Measurements from ENCODE around the gene SNIP1. TPM values are rescaled to one million over a fixed set of nuclear protein-coding genes. Genes with fewer than 3 reads are reported as not detected.
"Not testable (repeated sequence)": the region's sequence is repeated elsewhere in the genome, so short reads cannot be mapped to it uniquely, and the experiment has no call there.

SNIP1 gene
- total RNA-seq (2014; rRNA removed; shearing (Covaris generic)), result 15.9 and 23.9 TPM in 2 replicates

GRCh38 chr1:37553927-37554808 is at the start of gene SNIP1:
TSS of gene SNIP1 (minus strand) at chr1:37554293. CDS start at chr1:37554229, 64 bp downstream.
- DNase-seq (ENCODE audit: low spot score), result peak; percentile 89

- peak; percentile 50 for DNase-seq (ENCODE audit: low spot score)
Observed at GRCh38 chr1:37602750-37603694, 48.9 kb upstream of the SNIP1 start.

- DNase-seq (ENCODE audit: low spot score), result no peak
Observed at GRCh38 chr1:37601441-37601840, 47.3 kb upstream of the SNIP1 start.

- no peak for DNase-seq (ENCODE audit: low spot score)
Observed at GRCh38 chr1:37599940-37600339, 45.8 kb upstream of the SNIP1 start.

- no peak for DNase-seq (ENCODE audit: low spot score)
Observed at GRCh38 chr1:37596182-37596667, 42.1 kb upstream of the SNIP1 start.

- peak; percentile 98 for DNase-seq (ENCODE audit: low spot score)
Observed at GRCh38 chr1:37595440-37596181, 41.5 kb upstream of the SNIP1 start, which contains the start of gene GNL2. TSS of gene GNL2 (minus strand) at chr1:37595937. CDS start at chr1:37595822, 115 bp downstream.

GRCh38 chr1:37593726-37594125 is 39.6 kb upstream of the SNIP1 start:
- DNase-seq (ENCODE audit: low spot score), result no peak

GRCh38 chr1:37588939-37589338 is 34.8 kb upstream of the SNIP1 start:
- no peak for DNase-seq (ENCODE audit: low spot score)

GRCh38 chr1:37584544-37584943 is 30.5 kb upstream of the SNIP1 start:
- DNase-seq (ENCODE audit: low spot score), result not testable (repeated sequence)

GRCh38 chr1:37575692-37576091 is 21.6 kb upstream of the SNIP1 start:
- DNase-seq (ENCODE audit: low spot score), result no peak

- DNase-seq (ENCODE audit: low spot score), result no peak
Observed at GRCh38 chr1:37574834-37575480, 20.9 kb upstream of the SNIP1 start.

- DNase-seq (ENCODE audit: low spot score), result no peak
Observed at GRCh38 chr1:37570528-37571334, 16.6 kb upstream of the SNIP1 start.

- no peak for DNase-seq (ENCODE audit: low spot score)
Observed at GRCh38 chr1:37567023-37567422, 12.9 kb upstream of the SNIP1 start.

GRCh38 chr1:37564892-37565291 is 10.8 kb upstream of the SNIP1 start:
- no peak for DNase-seq (ENCODE audit: low spot score)

GRCh38 chr1:37562984-37563383 is 8.9 kb upstream of the SNIP1 start:
- no peak for DNase-seq (ENCODE audit: low spot score)

- peak; percentile 31 for DNase-seq (ENCODE audit: low spot score)
Observed at GRCh38 chr1:37561133-37562132, 7.3 kb upstream of the SNIP1 start.

GRCh38 chr1:37560401-37561132 is 6.5 kb upstream of the SNIP1 start:
- no peak for DNase-seq (ENCODE audit: low spot score)

GRCh38 chr1:37559957-37560379 is 5.9 kb upstream of the SNIP1 start:
- DNase-seq (ENCODE audit: low spot score), result not testable (repeated sequence)

Measured in HT-29 (cell line).